Putamen (tissue), 1 donor: ENCODE results near the gene ZNF799.
"Not testable (repeated sequence)": the region's sequence is repeated elsewhere in the genome, so short reads cannot be mapped to it uniquely, and the experiment has no call there.

Experiments used
- DNase-seq: peaks from one replicate; pipeline ENCODE4 v3.0.0-alpha.2; 2016; ENCODE audit warnings: low spot score

Gene ZNF799

GRCh38 chr19:12362236-12362635 is 38.8 kb downstream of the ZNF799 start:
- DNase-seq, result not testable (repeated sequence)

DNA sequence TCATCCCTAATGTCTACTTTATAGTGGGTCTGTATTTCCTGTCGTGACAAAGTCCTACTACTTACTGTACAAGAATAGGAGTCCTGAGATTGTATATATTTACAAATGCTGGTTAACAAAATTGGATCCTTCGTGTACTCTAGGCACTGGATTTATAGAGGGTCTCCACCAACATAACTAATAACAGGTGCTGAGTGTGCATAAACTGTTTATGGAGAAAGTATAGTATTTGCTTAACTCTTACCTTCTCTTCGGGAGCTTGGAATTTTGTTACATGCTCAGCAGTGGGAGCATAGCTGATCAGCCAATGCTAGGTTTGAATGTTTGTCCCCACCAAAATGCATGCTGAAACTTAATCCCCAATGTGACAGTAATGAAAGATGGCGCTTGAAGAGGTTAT is 47.7 kb downstream of the ZNF799 start:
- no peak for DNase-seq

DNA sequence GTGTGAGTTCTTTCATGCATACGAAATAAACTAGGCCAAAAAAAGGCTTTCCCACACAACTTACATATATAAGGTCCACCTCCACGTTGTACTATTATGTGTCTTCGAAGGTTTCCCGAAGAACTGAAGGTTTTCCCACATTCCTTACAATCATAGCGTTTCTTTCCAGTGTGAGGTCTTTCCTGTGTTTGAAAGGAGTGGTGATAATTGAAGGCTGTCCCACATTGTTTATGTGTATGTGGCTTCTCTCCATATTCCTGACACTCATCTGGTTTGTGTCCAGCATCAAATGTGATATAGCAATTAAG is 50.2 kb downstream of the ZNF799 start:
- DNase-seq, result no peak

GRCh38 chr19:12350185-12350889 is 50.7 kb downstream of the ZNF799 start:
- no peak for DNase-seq

- no peak for DNase-seq
These were observed 54.2 kb downstream of the ZNF799 start for GRCh38 chr19:12346896-12347295.

DNA sequence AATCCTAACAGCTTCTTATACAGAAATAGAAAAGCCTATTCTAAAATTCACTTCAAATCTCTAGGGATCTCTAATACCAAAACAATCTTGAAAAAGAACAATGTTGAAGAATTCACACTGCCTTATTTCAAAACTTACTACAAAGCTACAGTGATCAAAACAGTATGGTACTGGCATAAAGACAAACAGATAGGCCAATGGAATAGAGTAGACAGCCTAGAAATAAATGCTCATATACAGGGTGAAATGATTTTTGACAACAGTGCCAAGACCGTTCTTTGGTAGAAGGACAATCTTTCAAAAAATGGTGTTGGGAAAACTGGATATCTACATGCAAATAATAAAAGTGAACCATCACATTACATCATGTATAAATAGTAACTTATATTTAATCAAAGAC is 55.9 kb downstream of the ZNF799 start:
- DNase-seq, result no peak
